ENCODE results near the gene CLDN8. TPM values are rescaled to one million over a fixed set of nuclear protein-coding genes. Genes with fewer than 3 reads are reported as not detected.

The CLDN8 gene
- total and polyA plus RNA-seq, 3 donors from 2014 or later, result not detected

DNA sequence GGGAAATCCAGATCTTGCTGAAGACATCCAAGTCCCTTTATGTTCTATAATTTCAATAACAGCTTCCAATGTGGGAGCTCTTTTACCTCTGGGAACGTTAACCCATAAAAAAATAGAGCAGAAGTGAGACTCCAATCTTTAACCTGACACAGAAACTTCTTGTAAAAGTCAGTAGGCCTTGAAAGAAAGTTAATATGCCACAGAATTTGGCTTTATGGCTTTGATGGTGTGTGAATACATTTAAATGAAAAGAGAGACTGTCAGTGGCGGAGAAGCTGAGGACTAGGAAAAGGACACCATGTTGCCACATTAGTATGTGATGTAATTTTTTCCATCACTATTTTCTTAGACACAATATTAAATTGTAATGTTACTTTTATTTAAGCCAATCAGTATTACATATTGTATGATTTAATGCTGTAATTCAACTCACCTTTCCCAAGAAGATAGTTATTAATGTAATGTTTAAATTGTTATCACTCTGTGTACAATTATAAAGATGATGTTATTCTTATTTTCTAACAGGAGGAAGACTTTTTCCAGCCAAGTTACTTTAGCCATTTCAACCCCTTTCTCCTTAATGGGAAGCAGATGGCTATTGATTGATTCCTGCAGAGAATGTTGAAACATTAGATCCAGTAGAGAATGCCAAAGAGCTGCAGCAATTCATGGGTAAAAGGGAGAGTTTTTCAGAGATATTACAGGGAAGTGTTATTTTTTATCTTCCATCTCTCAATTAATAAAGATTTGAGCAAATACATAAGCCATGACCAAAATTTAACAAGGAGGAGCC is 17.5 kb upstream of the CLDN8 start:
- WGBS, 2 donors, result 83 to 86% methylated on average over 2 of the region's 2 CpGs
- H3K27ac ChIP-seq, result no peak overlapping the region
- H3K4me3 ChIP-seq, result no peak overlapping the region
- H3K9me3 ChIP-seq, result no peaks in the 10 kb centered on the region
- intact Hi-C loops (cut with DNase I; ENCODE audit: low total_unique reads), result no loop called here
- H3K36me3 ChIP-seq (ENCODE audit: low read depth, missing control alignments), result no peaks in the 10 kb centered on the region
- no peak for TF ChIP-seq POLR2A (IDR thresholded peaks at IDR 0.05)
- TF ChIP-seq, protein P1, sequence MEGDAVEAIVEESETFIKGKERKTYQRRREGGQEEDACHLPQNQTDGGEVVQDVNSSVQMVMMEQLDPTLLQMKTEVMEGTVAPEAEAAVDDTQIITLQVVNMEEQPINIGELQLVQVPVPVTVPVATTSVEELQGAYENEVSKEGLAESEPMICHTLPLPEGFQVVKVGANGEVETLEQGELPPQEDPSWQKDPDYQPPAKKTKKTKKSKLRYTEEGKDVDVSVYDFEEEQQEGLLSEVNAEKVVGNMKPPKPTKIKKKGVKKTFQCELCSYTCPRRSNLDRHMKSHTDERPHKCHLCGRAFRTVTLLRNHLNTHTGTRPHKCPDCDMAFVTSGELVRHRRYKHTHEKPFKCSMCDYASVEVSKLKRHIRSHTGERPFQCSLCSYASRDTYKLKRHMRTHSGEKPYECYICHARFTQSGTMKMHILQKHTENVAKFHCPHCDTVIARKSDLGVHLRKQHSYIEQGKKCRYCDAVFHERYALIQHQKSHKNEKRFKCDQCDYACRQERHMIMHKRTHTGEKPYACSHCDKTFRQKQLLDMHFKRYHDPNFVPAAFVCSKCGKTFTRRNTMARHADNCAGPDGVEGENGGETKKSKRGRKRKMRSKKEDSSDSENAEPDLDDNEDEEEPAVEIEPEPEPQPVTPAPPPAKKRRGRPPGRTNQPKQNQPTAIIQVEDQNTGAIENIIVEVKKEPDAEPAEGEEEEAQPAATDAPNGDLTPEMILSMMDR (IDR thresholded peaks at IDR 0.05), result no peak
- DNase-seq, result no peak
- no peaks in the 10 kb centered on the region for H3K27me3 ChIP-seq
- H3K4me1 ChIP-seq, result no peaks in the 10 kb centered on the region

DNA sequence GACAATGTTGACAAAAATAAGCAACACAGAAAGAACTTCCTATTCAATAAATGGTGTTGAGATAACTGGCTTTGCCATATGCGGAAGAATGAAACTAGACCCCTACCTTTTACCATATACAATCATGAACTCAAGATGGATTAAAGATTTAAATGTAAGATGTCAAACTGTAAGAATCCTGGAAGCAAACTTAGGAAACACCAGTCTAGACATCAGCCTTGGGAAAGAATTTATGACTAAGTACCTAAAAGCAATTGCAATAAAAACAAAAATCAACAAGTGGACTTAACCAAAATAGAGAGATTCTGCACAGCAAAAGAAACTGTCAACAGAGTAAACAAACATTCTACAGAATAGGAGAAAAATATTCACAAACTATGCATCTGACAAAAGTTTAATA is 16.1 kb upstream of the CLDN8 start:
- no peak overlapping the region for H3K4me3 ChIP-seq
- intact Hi-C loops (cut with DNase I; ENCODE audit: low total_unique reads), result no loop called here
- no peak overlapping the region for H3K27ac ChIP-seq
- no peaks in the 10 kb centered on the region for H3K27me3 ChIP-seq
- TF ChIP-seq, protein P1 (IDR thresholded peaks at IDR 0.05), result no peak
- no peak for TF ChIP-seq POLR2A (IDR thresholded peaks at IDR 0.05)
- no peak for DNase-seq
- H3K36me3 ChIP-seq (ENCODE audit: low read depth, missing control alignments), result no peaks in the 10 kb centered on the region
- H3K4me1 ChIP-seq, result no peaks in the 10 kb centered on the region
- H3K9me3 ChIP-seq, result no peaks in the 10 kb centered on the region
- WGBS, 2 donors, result 96 to 97% methylated on average over 1 of the region's 1 CpG

DNA sequence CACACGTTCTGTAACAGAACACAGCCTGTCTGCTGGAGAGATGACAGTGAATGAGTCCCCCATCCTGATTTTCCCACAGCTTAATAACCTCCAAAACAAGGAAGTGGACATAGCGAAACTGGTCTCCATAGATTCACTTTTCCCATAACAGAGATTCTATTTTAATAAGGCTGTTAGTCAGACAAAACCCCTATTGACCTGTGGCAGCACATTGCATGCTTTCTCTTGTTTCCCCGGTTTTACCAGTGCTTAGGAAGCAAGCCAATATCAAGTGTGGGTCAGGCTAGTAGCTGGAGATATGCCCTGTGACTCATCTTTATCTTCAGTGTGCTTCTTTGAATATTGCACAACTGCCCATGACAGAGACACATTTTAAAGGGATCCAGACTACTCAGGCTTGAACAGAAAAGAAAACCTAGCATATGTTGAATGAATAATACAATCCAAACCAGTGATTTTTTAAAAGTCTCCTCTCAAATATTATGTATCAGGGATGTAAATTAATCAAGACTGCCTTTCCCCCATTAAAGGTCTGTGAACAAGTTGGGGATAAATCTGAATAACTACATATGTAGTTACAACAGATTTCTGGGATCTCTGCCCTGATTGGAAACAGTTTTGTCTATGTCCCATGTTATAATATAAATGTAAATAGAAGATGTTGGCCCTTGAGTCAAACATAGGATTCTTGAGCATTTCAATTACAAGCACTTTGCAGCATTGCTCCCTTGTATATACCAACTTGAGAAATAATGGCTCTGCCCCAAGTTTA is 11.9 kb upstream of the CLDN8 start:
- H3K4me3 ChIP-seq, result no peak overlapping the region
- H3K9me3 ChIP-seq, result no peaks in the 10 kb centered on the region
- WGBS, 2 donors, result 33 to 40% methylated on average over 3 of the region's 3 CpGs
- H3K27ac ChIP-seq, result no peak overlapping the region
- TF ChIP-seq, protein P1 (IDR thresholded peaks at IDR 0.05), result no peak
- TF ChIP-seq POLR2A (IDR thresholded peaks at IDR 0.05), result no peak
- intact Hi-C loops (cut with DNase I; ENCODE audit: low total_unique reads), result no loop called here
- no peaks in the 10 kb centered on the region for H3K4me1 ChIP-seq
- H3K27me3 ChIP-seq, result no peaks in the 10 kb centered on the region
- no peaks in the 10 kb centered on the region for H3K36me3 ChIP-seq (ENCODE audit: low read depth, missing control alignments)
- DNase-seq, result no peak

DNA sequence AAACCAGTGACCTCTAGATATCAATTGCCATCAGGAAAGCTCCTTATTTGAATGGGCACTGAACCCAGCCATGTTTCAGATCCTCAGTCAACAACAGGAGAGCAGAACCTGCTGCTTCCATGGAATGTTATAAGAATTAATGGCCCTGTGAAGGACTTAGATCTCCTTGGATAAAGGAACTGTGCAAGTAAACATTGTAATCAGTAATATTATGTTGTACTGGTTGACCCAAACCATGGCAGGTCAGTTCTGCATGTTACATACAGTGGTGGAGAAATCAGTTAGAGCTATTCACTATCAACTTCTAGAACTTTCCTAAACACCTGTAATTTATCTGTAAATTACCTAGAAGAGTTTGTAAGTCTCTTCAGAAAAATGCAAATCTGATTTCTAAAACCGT is 11.2 kb upstream of the CLDN8 start:
- DNase-seq, result no peak
- Histone ChIP-seq H3K27ac (no peak overlapping the region), H3K9me3 (no peaks in the 10 kb centered on the region), H3K4me1 (no peaks in the 10 kb centered on the region), H3K27me3 (no peaks in the 10 kb centered on the region), H3K36me3 (ENCODE audit: low read depth, missing control alignments) (no peaks in the 10 kb centered on the region), H3K4me3 (no peak overlapping the region)
- intact Hi-C loops (cut with DNase I; ENCODE audit: low total_unique reads), result no loop called here
- WGBS, 2 donors, result 54 to 58% methylated on average over 1 of the region's 1 CpG
- TF ChIP-seq POLR2A (IDR thresholded peaks at IDR 0.05), result no peak
- TF ChIP-seq, protein P1 (IDR thresholded peaks at IDR 0.05), result no peak
